GM20000 (cell line): ENCODE data around the gene HPS6.
A peak's percentile ranks its signal among the peaks of the same experiment; 100 is the strongest.
"Not testable (repeated sequence)": the region's sequence is repeated elsewhere in the genome, so short reads cannot be mapped to it uniquely, and the experiment has no call there.

Source experiments
- DNase-seq: peaks from one replicate; pipeline ENCODE4 v3.0.0; 2012; ENCODE audit warnings: low spot score
- TF ChIP-seq, protein P1 (sequence below): IDR thresholded peaks from 2 replicates; pipeline ENCODE4 v1.5.1; 2012; ENCODE audit warnings: mild to moderate bottlenecking, control low read depth; ENCODE audit errors: extremely low read depth, missing control alignments

The HPS6 gene

DNA sequence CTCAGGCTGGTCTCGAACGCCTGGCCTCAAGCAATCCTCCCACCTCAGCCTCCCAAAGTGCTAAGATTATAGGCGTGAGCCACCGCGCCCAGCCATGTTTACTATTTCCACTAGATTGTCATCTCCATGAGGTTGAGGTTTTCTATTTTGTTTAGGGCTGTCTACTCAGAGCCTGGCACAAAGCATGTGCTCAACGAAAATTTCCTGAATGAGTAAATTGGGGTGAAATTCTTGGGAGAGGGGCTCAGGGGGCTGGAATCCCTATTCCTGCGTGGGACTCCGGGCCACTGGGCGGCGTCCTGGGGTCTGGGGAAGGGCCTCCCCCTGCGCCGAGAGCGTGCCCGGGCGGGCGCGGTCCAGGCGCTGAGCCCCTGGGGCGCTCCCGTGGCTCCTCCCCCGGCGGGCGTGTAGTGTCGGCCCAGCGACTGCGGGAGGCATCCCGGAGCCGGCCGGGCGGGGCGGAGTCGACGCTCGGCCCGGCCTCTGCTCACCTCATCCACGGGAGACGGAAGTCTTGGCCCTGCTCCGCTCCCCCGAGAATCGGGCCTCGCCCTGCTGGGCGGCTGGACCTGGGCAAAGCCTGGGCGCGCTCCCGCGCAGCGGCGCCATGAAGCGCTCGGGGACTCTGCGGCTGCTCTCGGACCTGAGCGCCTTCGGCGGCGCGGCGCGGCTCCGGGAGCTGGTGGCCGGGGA is at the start of gene HPS6:
Gene HPS6, plus strand, starts transcription at position 482 of the 693 bp plus-strand sequence. Its CDS starts 126 bp downstream, at position 608.
- DNase-seq = peak; percentile 99
- TF ChIP-seq, protein P1, sequence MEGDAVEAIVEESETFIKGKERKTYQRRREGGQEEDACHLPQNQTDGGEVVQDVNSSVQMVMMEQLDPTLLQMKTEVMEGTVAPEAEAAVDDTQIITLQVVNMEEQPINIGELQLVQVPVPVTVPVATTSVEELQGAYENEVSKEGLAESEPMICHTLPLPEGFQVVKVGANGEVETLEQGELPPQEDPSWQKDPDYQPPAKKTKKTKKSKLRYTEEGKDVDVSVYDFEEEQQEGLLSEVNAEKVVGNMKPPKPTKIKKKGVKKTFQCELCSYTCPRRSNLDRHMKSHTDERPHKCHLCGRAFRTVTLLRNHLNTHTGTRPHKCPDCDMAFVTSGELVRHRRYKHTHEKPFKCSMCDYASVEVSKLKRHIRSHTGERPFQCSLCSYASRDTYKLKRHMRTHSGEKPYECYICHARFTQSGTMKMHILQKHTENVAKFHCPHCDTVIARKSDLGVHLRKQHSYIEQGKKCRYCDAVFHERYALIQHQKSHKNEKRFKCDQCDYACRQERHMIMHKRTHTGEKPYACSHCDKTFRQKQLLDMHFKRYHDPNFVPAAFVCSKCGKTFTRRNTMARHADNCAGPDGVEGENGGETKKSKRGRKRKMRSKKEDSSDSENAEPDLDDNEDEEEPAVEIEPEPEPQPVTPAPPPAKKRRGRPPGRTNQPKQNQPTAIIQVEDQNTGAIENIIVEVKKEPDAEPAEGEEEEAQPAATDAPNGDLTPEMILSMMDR = no peak

DNA sequence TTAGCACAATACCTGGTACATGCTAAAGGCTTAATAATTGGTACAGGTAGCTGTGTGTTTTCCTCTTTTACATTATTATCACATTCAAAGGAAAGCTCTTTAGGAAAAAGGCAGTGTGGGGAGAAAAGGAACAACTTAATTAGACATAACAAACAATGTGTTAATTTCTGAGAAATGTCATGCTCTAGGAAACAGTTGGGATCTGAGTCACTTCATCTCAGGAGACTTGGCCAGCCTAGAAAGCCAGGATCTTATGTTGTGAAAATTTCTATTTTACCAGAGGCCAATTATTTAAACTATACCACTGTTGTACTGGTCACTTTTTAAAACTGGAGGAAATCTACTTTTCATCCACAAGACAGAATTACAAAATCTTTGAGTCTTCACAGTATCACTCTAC is 48.7 kb upstream of the HPS6 start:
- DNase-seq = no peak
- TF ChIP-seq, protein P1 = no peak

DNA sequence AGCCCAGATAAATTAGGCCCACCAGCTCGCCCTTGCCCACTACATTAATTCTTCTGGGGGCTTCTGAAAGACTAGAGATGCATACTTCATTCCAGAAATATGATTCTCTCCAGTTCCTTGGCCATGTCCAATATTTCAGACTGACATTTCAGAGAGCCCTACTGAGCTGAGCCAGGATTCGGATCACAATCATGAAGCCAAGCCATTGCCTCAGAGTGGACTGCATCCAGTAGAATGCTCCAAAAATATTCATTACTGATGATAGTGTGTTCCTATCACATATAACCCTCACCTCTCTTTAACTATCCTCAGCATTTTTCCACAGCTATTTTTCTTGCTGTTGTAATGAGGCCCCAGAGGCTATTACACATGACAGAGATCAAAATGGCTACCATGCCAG is 47.9 kb upstream of the HPS6 start:
- TF ChIP-seq, protein P1 = no peak
- no peak for DNase-seq

DNA sequence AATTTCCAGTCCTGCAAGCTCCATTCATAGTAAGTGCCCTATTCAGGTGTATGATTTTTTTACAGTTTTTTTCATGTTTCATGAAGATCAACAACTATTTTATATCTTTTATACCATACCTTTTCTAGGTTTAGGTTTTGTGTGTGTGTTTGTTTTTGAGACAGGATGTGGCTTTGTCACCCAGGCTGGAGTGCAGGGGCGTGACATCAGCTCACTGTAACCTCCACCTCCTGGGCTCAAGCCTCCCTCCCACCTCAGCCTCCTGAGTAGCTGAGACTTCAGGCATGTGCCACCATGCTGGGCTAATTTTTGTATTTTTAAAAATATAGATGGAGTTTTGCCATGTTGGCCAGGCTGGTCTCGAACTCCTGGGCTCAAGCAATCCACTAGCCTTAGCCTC is 44.2 kb upstream of the HPS6 start:
- no peak for DNase-seq
- TF ChIP-seq, protein P1 = no peak

DNA sequence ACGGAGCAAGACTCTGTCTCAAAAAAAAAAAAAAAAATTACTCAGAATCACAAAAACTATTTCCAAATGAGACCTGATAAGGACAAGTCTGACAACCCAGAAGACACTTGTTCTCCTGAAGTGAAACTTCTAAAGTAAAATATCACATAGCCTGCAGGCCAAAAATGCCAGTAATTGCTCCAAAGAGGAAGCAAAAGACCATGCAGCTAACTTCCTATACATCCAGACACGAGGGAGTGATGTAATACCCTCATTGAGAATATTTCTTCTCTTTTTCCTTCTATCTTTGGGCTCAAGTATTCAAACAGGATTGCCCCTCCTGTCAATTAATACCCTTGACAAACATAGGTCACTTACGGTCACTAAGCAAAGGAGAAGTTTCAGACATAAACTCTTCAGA is 40.4 kb upstream of the HPS6 start:
- TF ChIP-seq, protein P1 = no peak
- DNase-seq = no peak

DNA sequence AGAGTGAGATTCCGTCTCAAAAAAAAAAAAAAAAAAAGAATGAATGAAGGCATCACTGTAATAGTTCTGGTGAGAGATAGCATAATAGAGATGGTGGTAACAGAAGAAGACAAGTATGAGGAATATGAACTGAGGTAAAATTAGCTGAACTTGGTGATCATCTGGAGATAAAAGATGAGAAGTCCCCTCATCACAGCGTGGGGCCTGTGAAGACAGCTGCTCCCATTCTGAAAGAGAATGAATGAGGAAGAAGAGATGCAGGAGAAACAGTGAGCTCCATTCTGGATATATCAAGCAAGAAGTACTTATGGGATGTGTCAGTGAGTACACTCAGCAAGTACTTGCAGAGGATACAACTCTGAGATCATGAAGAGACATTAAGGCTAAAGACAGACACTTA is 37.9 kb upstream of the HPS6 start:
- DNase-seq = no peak
- TF ChIP-seq, protein P1 = no peak

DNA sequence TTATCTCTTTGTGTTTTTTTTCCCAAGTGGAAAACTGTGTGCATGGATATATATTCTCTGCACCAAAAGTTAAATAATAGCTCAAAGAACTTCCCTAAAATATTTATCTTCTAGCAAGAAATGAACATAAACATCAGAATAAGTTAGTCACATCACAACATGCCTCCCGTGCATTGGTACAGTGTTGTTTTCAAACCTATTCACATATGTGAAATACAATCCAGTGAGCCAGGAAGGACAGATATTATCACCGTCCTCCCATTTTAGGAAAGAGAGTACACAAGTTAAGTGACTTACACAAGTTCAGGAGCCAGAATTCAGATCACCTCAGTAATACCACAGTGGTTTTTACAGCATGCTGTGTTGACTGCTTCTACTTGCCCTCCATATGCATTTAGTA is 31.4 kb upstream of the HPS6 start:
- no peak for DNase-seq
- TF ChIP-seq, protein P1 = no peak

DNA sequence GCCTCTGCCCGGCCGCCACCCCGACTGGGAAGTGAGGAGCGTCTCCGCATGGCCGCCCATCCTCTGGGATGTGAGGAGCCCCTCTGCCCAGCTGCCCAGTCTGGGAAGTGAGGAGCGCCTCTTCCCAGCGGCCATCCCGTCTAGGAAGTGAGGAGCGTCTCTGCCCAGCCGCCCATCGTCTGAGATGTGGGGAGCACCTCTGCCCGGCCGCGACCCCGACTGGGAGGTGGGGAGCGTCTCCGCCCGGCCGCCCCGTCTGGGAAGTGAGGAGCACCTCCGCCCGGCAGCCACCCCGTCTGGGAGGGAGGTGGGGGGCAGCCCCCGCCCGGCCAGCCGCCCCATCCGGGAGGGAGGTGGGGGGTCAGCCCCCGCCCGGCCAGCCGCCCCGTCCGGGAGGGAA is 29.3 kb upstream of the HPS6 start:
- not testable (repeated sequence) for DNase-seq
